DMS79 (cell line): ENCODE measurements around the gene ARRDC4.

ENCODE experiments used
- DNase-seq: peaks from one replicate; lab custom pipeline; 2025; lab: John Stamatoyannopoulos, UW

Gene ARRDC4

GRCh38 chr15:97998307-97999071, 38.0 kb downstream of the ARRDC4 start:
- no peak for DNase-seq

GRCh38 chr15:98000249-98001203, 40.0 kb downstream of the ARRDC4 start:
- no peak for DNase-seq

- no peak for DNase-seq
Observed at GRCh38 chr15:98001663-98002194, 41.2 kb downstream of the ARRDC4 start.

- no peak for DNase-seq
Observed at GRCh38 chr15:98002419-98002818, 41.9 kb downstream of the ARRDC4 start.

GRCh38 chr15:98002866-98003265, 42.4 kb downstream of the ARRDC4 start:
- DNase-seq, result no peak

GRCh38 chr15:98003518-98003917, 43.0 kb downstream of the ARRDC4 start:
- no peak for DNase-seq

GRCh38 chr15:98003996-98004395, 43.5 kb downstream of the ARRDC4 start:
- DNase-seq, result no peak

- no peak for DNase-seq
Observed at GRCh38 chr15:98005659-98006058, 45.2 kb downstream of the ARRDC4 start.

- no peak for DNase-seq
Observed at GRCh38 chr15:98009169-98009568, 48.7 kb downstream of the ARRDC4 start.

- no peak for DNase-seq
Observed at GRCh38 chr15:98009971-98010370, 49.5 kb downstream of the ARRDC4 start.

GRCh38 chr15:98012354-98012753, 51.9 kb downstream of the ARRDC4 start:
- DNase-seq, result no peak

GRCh38 chr15:98013631-98014030, 53.1 kb downstream of the ARRDC4 start:
- no peak for DNase-seq

GRCh38 chr15:98017150-98017964, 56.9 kb downstream of the ARRDC4 start:
- no peak for DNase-seq

GRCh38 chr15:98018761-98019351, 58.4 kb downstream of the ARRDC4 start:
- DNase-seq, result no peak
